Esophagus squamous epithelium (tissue), 4 donors: ENCODE data around the gene RNF144A.

Experiments used
- POLR2A ChIP-seq, 4 donors: fragments of 450-650 bp; IDR thresholded peaks; one replicate each; pipeline ENCODE4 v1.6.1; 2017; ENCODE audit warnings: antibody characterized with exemption in 4 of 4, mild to moderate bottlenecking in 4 of 4, moderate library complexity in 3 of 4
- TF ChIP-seq, protein P1 (sequence below), 6 experiments: fragments of 450-650 bp in 4 of 6; fragments of 200-600 bp in 2 of 6; sonication (generic) in 2 of 6; IDR thresholded peaks; one replicate each; pipeline ENCODE4 v1.5.1; 2016 to 2019; ENCODE audit warnings: antibody characterized with exemption in 6 of 6, mild to moderate bottlenecking in 4 of 6, moderate library complexity in 4 of 6

GRCh38 chr2:7014174-7014640 is 97.0 kb downstream of the RNF144A start:
- TF ChIP-seq POLR2A (IDR thresholded peaks at IDR 0.05): no peak
- TF ChIP-seq, protein P1, sequence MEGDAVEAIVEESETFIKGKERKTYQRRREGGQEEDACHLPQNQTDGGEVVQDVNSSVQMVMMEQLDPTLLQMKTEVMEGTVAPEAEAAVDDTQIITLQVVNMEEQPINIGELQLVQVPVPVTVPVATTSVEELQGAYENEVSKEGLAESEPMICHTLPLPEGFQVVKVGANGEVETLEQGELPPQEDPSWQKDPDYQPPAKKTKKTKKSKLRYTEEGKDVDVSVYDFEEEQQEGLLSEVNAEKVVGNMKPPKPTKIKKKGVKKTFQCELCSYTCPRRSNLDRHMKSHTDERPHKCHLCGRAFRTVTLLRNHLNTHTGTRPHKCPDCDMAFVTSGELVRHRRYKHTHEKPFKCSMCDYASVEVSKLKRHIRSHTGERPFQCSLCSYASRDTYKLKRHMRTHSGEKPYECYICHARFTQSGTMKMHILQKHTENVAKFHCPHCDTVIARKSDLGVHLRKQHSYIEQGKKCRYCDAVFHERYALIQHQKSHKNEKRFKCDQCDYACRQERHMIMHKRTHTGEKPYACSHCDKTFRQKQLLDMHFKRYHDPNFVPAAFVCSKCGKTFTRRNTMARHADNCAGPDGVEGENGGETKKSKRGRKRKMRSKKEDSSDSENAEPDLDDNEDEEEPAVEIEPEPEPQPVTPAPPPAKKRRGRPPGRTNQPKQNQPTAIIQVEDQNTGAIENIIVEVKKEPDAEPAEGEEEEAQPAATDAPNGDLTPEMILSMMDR (IDR thresholded peaks at IDR 0.05): peak in 4 of 6 experiments; percentile 16 to 32 (median 26)
